Measurements from ENCODE around the gene RFFL. TPM values are rescaled to one million over a fixed set of nuclear protein-coding genes. Genes with fewer than 3 reads are reported as not detected.
"Not testable (repeated sequence)": the region's sequence is repeated elsewhere in the genome, so short reads cannot be mapped to it uniquely, and the experiment has no call there.

The RFFL gene
- total and polyA plus RNA-seq, 4 donors: 12.9 to 28.1 (median 19.8) TPM

- Histone ChIP-seq H3K27me3 (ENCODE audit: control insufficient read depth, insufficient read depth, low read length) (no peaks in the 10 kb centered on the region), H3K36me3 (ENCODE audit: control insufficient read depth, insufficient read depth, low read length) (no peaks in the 10 kb centered on the region), H3K27ac (ENCODE audit: low read depth, low read length) (no peak overlapping the region), H3K9me3 (ENCODE audit: control insufficient read depth, insufficient read depth, low read length) (no peaks in the 10 kb centered on the region), H3K4me3 (ENCODE audit: low read depth, low read length) (no peak overlapping the region), H3K4me1 (ENCODE audit: control insufficient read depth, insufficient read depth, low read length) (no peaks in the 10 kb centered on the region)
- DNase-seq (ENCODE audit: low read depth in 4 of 6, low spot score in 6 of 6): no peak
- WGBS (ENCODE audit: insufficient coverage): 93% methylated on average over 2 of the region's 6 CpGs
Measured at GRCh38 chr17:35051579-35052240, 11.8 kb downstream of the RFFL start.

GRCh38 chr17:35051183-35051578 is 12.3 kb downstream of the RFFL start:
- no peak for DNase-seq (ENCODE audit: low read depth in 4 of 6, low spot score in 6 of 6)
- H3K4me1 ChIP-seq (ENCODE audit: control insufficient read depth, insufficient read depth, low read length): no peaks in the 10 kb centered on the region
- no peaks in the 10 kb centered on the region for H3K36me3 ChIP-seq (ENCODE audit: control insufficient read depth, insufficient read depth, low read length)
- no peak overlapping the region for H3K4me3 ChIP-seq (ENCODE audit: low read depth, low read length)
- H3K27ac ChIP-seq (ENCODE audit: low read depth, low read length): no peak overlapping the region
- H3K27me3 ChIP-seq (ENCODE audit: control insufficient read depth, insufficient read depth, low read length): no peaks in the 10 kb centered on the region
- 36% methylated on average over 1 of the region's 2 CpGs for WGBS (ENCODE audit: insufficient coverage)
- no peaks in the 10 kb centered on the region for H3K9me3 ChIP-seq (ENCODE audit: control insufficient read depth, insufficient read depth, low read length)

- H3K27me3 ChIP-seq (ENCODE audit: control insufficient read depth, insufficient read depth, low read length): no peaks in the 10 kb centered on the region
- H3K36me3 ChIP-seq (ENCODE audit: control insufficient read depth, insufficient read depth, low read length): no peaks in the 10 kb centered on the region
- 80% methylated on average over 1 of the region's 2 CpGs for WGBS (ENCODE audit: insufficient coverage)
- no peaks in the 10 kb centered on the region for H3K9me3 ChIP-seq (ENCODE audit: control insufficient read depth, insufficient read depth, low read length)
- H3K4me3 ChIP-seq (ENCODE audit: low read depth, low read length): no peak overlapping the region
- H3K4me1 ChIP-seq (ENCODE audit: control insufficient read depth, insufficient read depth, low read length): peaks cover 3% of the 10 kb centered on the region
- no peak overlapping the region for H3K27ac ChIP-seq (ENCODE audit: low read depth, low read length)
- no peak for DNase-seq (ENCODE audit: low read depth in 4 of 6, low spot score in 6 of 6)
Measured at GRCh38 chr17:35050170-35050569, 13.3 kb downstream of the RFFL start.

- Histone ChIP-seq H3K4me1 (ENCODE audit: control insufficient read depth, insufficient read depth, low read length) (peaks cover 3% of the 10 kb centered on the region), H3K27ac (ENCODE audit: low read depth, low read length) (no peak overlapping the region), H3K36me3 (ENCODE audit: control insufficient read depth, insufficient read depth, low read length) (no peaks in the 10 kb centered on the region), H3K4me3 (ENCODE audit: low read depth, low read length) (no peak overlapping the region), H3K9me3 (ENCODE audit: control insufficient read depth, insufficient read depth, low read length) (no peaks in the 10 kb centered on the region), H3K27me3 (ENCODE audit: control insufficient read depth, insufficient read depth, low read length) (no peaks in the 10 kb centered on the region)
- no CpG with 5 or more reads among the region's 3 CpGs for WGBS (ENCODE audit: insufficient coverage)
- no peak for DNase-seq (ENCODE audit: low read depth in 4 of 6, low spot score in 6 of 6)
Measured at GRCh38 chr17:35048685-35049379, 14.7 kb downstream of the RFFL start.

- no peaks in the 10 kb centered on the region for H3K36me3 ChIP-seq (ENCODE audit: control insufficient read depth, insufficient read depth, low read length)
- no peaks in the 10 kb centered on the region for H3K27me3 ChIP-seq (ENCODE audit: control insufficient read depth, insufficient read depth, low read length)
- no peak overlapping the region for H3K4me3 ChIP-seq (ENCODE audit: low read depth, low read length)
- peak in 4 of 6 donors; percentile 42 to 96 (median 47) for DNase-seq (ENCODE audit: low read depth in 4 of 6, low spot score in 6 of 6)
- no peak overlapping the region for H3K27ac ChIP-seq (ENCODE audit: low read depth, low read length)
- H3K9me3 ChIP-seq (ENCODE audit: control insufficient read depth, insufficient read depth, low read length): no peaks in the 10 kb centered on the region
- WGBS (ENCODE audit: insufficient coverage): 25% methylated on average over 2 of the region's 5 CpGs
- H3K4me1 ChIP-seq (ENCODE audit: control insufficient read depth, insufficient read depth, low read length): peaks cover 3% of the 10 kb centered on the region
Measured at GRCh38 chr17:35046740-35047283, 16.7 kb downstream of the RFFL start.

GRCh38 chr17:35046245-35046644 is 17.3 kb downstream of the RFFL start:
- Histone ChIP-seq H3K36me3 (ENCODE audit: control insufficient read depth, insufficient read depth, low read length) (no peaks in the 10 kb centered on the region), H3K27me3 (ENCODE audit: control insufficient read depth, insufficient read depth, low read length) (no peaks in the 10 kb centered on the region), H3K4me1 (ENCODE audit: control insufficient read depth, insufficient read depth, low read length) (peaks cover 3% of the 10 kb centered on the region), H3K27ac (ENCODE audit: low read depth, low read length) (no peak overlapping the region), H3K9me3 (ENCODE audit: control insufficient read depth, insufficient read depth, low read length) (no peaks in the 10 kb centered on the region), H3K4me3 (ENCODE audit: low read depth, low read length) (no peak overlapping the region)
- DNase-seq (ENCODE audit: low read depth in 4 of 6, low spot score in 6 of 6): no peak
- no CpG with 5 or more reads among the region's 4 CpGs for whole genome bisulfite sequencing (ENCODE audit: insufficient coverage)

GRCh38 chr17:35045458-35045979 is 18.0 kb downstream of the RFFL start:
- not testable (repeated sequence) for H3K36me3 ChIP-seq (ENCODE audit: control insufficient read depth, insufficient read depth, low read length); DNase-seq (ENCODE audit: low read depth in 4 of 6, low spot score in 6 of 6); H3K27ac ChIP-seq (ENCODE audit: low read depth, low read length); H3K4me3 ChIP-seq (ENCODE audit: low read depth, low read length); H3K4me1 ChIP-seq (ENCODE audit: control insufficient read depth, insufficient read depth, low read length); H3K9me3 ChIP-seq (ENCODE audit: control insufficient read depth, insufficient read depth, low read length); H3K27me3 ChIP-seq (ENCODE audit: control insufficient read depth, insufficient read depth, low read length)
- WGBS (ENCODE audit: insufficient coverage): 91% methylated on average over 8 of the region's 13 CpGs

- peaks cover 3% of the 10 kb centered on the region for H3K4me1 ChIP-seq (ENCODE audit: control insufficient read depth, insufficient read depth, low read length)
- H3K4me3 ChIP-seq (ENCODE audit: low read depth, low read length): no peak overlapping the region
- H3K27ac ChIP-seq (ENCODE audit: low read depth, low read length): no peak overlapping the region
- WGBS (ENCODE audit: insufficient coverage): 96% methylated on average over 8 of the region's 8 CpGs
- no peaks in the 10 kb centered on the region for H3K36me3 ChIP-seq (ENCODE audit: control insufficient read depth, insufficient read depth, low read length)
- DNase-seq (ENCODE audit: low read depth in 4 of 6, low spot score in 6 of 6): no peak
- no peaks in the 10 kb centered on the region for H3K9me3 ChIP-seq (ENCODE audit: control insufficient read depth, insufficient read depth, low read length)
- no peaks in the 10 kb centered on the region for H3K27me3 ChIP-seq (ENCODE audit: control insufficient read depth, insufficient read depth, low read length)
Measured at GRCh38 chr17:35044181-35044580, 19.3 kb downstream of the RFFL start.

- 100% methylated on average over 4 of the region's 7 CpGs for WGBS (ENCODE audit: insufficient coverage)
- Histone ChIP-seq H3K4me1 (ENCODE audit: control insufficient read depth, insufficient read depth, low read length) (peaks cover 3% of the 10 kb centered on the region), H3K9me3 (ENCODE audit: control insufficient read depth, insufficient read depth, low read length) (no peaks in the 10 kb centered on the region), H3K27ac (ENCODE audit: low read depth, low read length) (no peak overlapping the region), H3K36me3 (ENCODE audit: control insufficient read depth, insufficient read depth, low read length) (no peaks in the 10 kb centered on the region), H3K27me3 (ENCODE audit: control insufficient read depth, insufficient read depth, low read length) (no peaks in the 10 kb centered on the region), H3K4me3 (ENCODE audit: low read depth, low read length) (no peak overlapping the region)
- DNase-seq (ENCODE audit: low read depth in 4 of 6, low spot score in 6 of 6): no peak
Measured at GRCh38 chr17:35041390-35041789, 22.1 kb downstream of the RFFL start.
